Cardiac septum (tissue), 1 donor: ENCODE results near the gene ZNF24. TPM values are rescaled to one million over a fixed set of nuclear protein-coding genes. Genes with fewer than 3 reads are reported as not detected.
A peak's percentile ranks its signal among the peaks of the same experiment; 100 is the strongest.

Experiments
- DNase-seq: peaks from one replicate; pipeline ENCODE4 v3.0.0-alpha.2; 2020; ENCODE audit warnings: low spot score
- intact Hi-C: fragments of 100-400 bp; cut with DNase I; formaldehyde crosslinking; loops from one replicate; pipeline ENCODE4 v1.14.0; 2022
- total RNA-seq: library from RNA; stranded (reverse); fragmentation: NEBNext Ultra II Directional; extraction: Animal tissue kit (Norgen Biotek cat#: 25700); gene quantifications from one replicate; pipeline ENCODE4 v1.2.1, GENCODE V29; 2021
- donor health status: DM: no; HTN: no; CAD: no.

The ZNF24 gene
- total RNA-seq, 1 donor from 2014 or later = 44.2 TPM

DNA sequence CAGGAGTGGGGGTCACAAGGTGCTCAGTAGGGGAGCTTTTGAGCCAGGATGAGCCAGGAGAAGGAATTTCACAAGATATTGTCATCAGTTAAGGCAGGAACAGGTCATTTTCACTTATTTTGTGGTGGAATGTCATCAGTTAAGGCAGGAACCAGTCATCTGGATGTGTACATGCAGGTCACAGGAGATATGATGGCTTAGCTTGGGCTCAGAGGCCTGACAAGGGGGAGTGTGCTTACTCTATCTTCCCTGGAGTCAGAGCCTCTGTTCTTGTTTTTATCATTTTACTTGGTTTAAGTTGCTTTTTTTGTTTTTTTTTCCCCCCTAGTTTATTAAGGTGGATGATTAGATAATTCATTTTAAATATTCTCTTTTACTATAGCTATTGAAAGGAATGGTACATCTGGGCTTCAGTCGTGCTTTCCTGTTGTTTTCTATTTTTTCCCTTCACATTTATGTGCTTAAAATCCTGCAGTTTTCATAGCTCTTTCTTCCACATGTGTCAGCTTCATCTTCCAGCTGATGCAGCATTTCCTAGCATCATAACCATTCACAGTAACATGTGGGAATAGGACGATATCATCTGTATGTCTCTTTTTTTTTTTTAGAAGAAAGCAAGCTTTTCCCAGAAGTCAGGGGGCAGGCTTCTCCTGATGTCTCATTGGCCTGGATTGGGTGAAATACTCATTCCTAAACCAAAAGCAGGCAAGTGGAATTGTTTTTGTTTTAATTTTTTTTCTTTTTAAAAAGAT lies 17.5 kb upstream of the ZNF24 start:
- intact Hi-C loops = no loop called here
- DNase-seq = no peak

DNA sequence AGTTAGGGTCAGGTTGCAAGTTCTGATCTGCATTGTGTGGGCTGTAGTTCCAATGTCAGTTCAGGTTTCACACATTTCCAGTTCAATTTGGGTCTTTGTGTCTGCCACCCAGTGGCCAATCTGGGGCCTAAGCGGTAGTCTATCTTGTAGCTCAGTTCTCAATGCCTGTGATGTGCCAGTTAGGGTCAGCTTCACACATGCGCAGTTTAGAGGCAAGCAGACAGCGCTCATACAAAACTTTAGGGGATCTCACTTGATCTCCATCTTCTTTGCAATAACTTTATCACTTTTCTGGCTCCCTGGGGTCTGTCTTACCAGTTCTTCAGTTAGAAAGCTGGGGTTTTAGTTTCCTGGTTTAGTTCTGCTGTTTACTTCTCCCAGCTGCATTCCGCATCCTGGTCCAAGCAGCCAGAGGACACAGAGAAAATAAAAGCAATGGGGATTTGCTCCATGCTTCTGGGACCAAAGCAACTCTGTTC lies 11.0 kb upstream of the ZNF24 start:
- intact Hi-C loops = loop anchor here (10.0 kb wide), 1 partner anchor 330 kb away; no protein-coding TSS in a partner anchor

DNA sequence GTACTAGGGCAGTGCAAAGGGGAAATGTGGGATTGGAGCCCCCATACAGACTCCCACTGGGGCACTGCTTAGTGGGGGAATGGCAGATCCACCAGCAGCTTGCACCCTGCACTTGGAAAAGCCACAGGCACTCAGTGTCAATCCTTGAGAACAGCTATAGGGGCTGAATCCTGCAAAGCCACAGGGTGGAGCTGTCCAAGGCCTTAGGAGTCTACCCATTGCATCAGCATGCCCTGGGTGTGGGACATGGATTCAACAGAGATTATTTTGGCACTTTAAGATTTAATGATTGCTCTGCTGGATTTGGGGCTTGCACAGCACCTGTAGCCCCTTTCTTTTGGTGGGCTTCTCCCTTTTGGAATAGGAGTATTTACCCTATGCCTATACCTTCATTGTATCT lies 8.6 kb upstream of the ZNF24 start:
- intact Hi-C loops = loop anchor here (5.0 to 10.0 kb wide), 2 partner anchors 120 to 328 kb away; no protein-coding TSS in a partner anchor
- DNase-seq = no peak

More for the DNA sequence above, 11.0 kb upstream of the ZNF24 start:
- peak; percentile 80 for DNase-seq

DNA sequence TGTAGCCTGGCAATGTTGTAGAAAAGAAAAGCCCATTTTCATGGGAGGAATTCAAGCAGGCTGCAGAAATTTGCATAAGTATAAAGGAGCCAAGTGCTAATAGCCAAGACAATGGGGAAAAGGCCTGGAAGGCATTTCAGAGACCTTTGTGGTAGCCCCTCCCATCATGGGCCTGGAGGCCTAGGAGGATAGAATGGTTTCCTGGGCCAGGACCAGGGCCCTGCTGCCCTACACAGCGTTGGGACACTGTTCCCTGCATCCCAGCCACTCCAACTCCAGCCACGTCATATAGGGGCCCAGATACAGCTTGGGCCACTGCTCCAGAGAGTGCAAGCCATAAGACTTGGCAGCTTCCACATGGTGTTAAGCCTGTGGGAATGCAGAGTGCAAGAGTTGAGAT lies 8.1 kb upstream of the ZNF24 start:
- DNase-seq = no peak
- intact Hi-C loops = loop anchor here (5.0 to 10.0 kb wide), 2 partner anchors 120 to 327 kb away; no protein-coding TSS in a partner anchor

DNA sequence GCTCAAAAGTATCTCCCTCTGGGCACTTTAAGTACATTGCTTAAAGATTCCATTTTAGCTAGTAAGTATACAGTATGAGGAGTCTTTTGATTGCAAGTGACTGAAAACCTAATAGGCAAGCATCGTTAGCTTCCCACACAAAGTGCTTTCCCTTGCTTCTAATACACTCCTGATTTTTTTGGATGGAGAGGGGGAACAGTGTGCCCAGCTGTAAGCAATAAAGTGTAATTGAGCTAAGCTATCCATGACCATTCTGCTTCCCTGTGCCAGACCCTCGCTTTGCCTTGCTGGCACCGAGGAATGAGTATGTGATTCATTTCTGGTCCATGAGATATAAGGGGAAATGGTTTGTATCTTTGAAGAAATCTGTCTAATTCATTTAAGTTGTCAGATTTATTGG lies 3.8 kb upstream of the ZNF24 start:
- intact Hi-C loops = no loop called here
- DNase-seq = no peak

DNA sequence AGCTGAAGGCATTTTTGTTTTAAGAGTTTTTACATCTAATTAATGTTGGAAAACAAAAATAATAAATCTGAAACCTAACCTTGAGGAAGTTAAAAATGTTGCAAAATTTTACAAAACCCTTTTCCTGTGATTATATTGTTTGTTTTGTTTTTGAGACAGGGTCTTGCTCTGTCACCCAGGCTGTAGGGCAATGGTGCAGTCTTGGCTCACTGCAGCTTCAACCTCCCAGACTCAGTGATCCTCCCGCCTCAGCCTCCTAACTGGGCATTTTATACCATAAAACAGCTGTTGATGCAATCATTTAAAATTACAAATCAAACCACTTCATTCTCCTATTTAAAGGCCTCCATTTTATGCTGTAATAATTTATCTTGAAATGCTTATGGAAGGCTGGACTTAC lies 1.7 kb upstream of the ZNF24 start:
- intact Hi-C loops = loop anchor here (2.0 kb wide), 1 partner anchor 79 kb away; no protein-coding TSS in a partner anchor

DNA sequence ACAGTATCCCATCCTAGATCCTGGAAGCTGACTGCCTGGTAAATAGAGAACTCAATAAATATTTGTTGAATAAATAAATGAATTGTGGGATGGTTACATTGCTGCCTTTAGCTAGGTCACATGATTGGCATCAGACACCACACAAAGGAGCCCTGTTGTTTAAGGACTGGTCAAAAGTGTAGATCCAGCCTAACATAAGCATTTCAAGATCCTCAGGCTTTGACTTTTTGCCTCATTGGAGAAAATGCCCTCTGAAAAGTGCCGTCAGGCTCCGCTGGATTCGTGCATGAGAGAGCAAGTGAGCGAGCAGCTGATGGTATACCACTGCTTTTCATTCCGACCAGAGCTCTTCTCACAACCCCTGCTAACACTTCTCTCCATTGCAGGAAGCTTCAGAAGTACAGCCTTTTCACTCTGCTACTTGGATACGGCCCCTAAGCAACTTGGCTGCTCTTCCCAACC lies 1.3 kb upstream of the ZNF24 start:
- no peak for DNase-seq
- intact Hi-C loops = loop anchor here (2.0 kb wide), 1 partner anchor 79 kb away; no protein-coding TSS in a partner anchor

More for the DNA sequence above, 1.7 kb upstream of the ZNF24 start:
- DNase-seq = no peak

DNA sequence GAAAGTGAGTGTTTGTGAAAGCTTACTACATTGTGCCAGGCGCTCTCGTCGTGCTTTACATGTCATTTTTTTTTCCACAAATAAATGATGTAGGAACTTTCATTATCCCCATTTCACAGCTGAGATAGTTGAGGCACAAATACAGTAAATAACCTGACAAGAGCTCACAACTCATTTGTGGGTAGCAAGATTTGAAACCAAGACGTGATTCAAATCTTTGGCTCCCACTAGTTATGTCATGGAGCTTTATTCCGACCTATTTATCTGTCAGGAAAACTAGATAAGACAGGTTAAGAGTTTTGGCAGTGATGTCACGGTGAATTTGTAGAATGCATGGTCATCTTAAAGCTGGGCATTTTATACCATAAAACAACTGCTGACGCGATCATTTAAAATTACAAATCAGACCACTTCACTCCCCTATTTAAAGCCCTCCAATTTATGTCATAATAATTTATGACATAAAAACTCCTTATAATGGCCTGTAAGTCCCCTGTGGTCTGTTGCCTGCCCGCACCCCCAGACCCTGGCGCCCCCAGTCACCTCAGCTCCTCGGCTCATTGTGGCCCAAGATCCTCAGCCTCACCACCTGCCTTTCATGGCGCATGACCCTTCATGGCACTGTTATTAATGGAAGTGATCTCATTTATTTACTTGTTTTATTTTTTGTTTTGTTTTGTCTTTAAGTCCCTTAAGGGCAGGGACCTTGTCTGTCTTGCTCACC lies 678 bp upstream of the ZNF24 start:
- no peak for DNase-seq
- intact Hi-C loops = loop anchor here (2.0 to 5.0 kb wide), 3 partner anchors 53 to 103 kb away; partner anchors contain the start of genes ZNF397 and ZSCAN30

DNA sequence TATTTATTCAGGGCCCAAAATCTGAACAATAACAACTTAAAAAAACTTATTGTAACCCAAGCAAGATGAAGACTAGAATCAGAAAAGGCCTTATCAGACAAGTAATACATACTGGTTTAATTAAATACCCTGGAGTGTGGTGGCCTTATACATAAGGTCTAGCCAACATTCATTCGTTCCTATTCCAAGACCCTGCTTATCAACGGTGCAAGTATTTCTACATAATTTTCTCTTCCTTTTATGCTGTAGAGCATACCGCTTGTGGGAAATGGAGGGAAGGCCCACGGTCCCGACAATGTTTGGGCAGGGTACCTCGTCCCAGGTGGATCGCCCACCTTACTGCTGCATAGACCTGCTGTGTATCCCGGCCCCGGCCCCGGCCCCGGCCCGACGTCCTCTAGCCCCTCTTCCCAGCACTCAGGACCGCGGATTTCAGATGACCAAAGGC lies 708 bp downstream of the ZNF24 start:
- intact Hi-C loops = loop anchor here (5.0 kb wide), 2 partner anchors 51 to 101 kb away; partner anchors contain the start of genes ZNF397 and ZSCAN30
- DNase-seq = no peak

DNA sequence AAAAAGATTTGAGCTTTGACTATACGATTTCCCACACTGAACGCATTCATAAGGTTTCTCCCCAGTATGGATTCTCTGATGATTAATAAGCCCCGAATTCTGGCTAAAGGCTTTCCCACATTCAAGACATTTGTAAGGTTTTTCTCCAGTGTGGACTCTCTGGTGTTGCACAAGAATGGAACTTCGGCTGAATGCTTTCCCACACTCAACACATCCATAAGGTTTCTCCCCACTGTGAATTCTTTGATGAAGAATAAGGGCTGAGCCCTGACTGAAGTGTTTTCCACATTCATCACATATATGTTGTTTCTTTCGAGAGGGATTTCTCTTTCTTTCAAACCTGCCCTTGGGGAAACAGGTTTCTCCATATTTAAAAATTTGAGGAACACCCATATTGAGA lies 6.9 kb downstream of the ZNF24 start:
- intact Hi-C loops = no loop called here
- no peak for DNase-seq

DNA sequence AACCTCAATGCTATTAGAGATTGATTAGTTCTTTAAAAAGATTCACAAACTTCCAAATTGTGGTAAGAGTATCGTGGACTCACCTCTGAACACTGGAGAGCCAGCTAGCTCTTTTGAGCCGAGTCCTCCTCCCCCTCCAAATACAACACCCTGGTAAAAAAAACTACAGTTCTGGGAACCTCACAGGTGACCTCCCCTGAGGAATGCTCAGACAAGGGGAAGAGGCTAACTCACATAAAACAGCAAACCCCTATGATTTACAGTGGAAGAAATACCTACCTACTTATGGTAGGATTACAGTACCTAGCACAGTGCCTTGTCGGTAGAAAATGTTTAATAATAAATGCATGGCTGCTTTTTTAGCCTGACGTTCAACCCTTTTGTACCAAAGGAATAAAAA lies 8.4 kb downstream of the ZNF24 start:
- no peak for DNase-seq
- intact Hi-C loops = no loop called here

DNA sequence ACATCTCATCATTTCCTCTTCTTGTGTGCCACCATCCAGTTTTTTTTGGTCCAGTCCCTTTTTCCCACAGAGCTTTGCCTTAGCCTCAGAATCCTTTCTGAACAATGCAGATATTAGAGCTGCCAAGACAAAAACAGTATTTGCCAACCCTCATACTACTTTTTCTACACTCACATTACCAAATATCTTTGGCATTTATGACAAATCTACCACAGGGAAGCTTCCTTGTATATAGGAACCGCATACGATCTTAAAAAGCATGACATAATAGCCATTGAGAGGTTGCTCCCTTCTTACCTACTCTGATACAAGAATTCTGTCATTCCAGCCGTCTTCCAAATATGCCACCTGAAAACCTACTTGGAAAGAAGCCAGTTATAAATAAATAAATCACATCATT lies 9.4 kb downstream of the ZNF24 start:
- intact Hi-C loops = no loop called here
- no peak for DNase-seq

DNA sequence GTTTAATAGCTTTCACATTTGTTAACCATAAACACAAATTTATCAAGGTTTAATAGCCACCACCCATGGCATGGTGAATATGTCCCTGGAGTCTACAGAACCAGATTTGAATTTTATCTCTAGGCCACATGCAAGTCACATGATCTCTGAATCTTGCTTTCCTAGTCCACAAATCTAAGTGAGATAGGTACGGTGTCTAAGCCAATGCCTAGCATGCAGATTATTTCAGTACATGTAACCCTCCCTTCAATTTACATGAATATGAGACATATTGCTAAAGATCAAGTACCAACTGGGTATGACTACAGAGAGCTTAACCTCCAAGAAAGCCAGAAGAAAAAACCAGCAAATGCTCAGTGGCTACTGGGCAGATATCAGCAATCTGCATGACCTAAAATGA lies 10.0 kb downstream of the ZNF24 start:
- intact Hi-C loops = no loop called here
- DNase-seq = no peak

DNA sequence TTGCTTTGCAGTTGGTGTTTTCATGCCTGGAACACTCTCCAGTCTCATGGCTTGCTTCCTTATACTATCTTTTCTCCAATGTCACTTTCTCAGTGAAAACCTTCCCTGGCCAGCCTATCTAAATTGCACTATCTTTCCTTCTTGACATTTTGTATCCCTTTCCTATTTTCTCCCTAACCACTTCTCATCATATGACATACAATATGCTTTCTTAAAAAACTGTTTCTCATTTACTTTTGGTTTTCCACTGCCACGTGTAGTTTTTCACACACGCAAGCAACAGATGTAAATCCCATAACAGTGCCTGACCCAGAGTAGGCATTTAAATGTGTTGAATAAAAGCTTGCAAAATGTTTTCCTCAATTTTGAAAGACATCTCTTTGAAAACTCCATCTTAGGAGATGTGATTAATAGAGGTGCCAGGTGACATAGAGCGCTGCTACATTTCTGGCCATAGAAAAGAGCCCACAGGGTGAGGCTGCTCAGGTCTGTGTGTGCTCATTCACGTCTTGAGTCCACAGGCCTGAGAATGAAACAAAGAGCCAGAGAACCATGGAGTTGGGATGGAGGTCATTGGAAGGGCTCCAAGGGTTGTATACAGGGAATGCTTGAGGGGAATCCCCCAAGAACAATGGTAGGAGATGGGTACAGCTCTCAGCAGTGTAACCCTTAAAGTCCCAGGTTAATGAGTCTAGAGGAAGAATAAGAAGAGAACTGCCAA lies 12.7 kb downstream of the ZNF24 start:
- DNase-seq = no peak
- intact Hi-C loops = no loop called here

DNA sequence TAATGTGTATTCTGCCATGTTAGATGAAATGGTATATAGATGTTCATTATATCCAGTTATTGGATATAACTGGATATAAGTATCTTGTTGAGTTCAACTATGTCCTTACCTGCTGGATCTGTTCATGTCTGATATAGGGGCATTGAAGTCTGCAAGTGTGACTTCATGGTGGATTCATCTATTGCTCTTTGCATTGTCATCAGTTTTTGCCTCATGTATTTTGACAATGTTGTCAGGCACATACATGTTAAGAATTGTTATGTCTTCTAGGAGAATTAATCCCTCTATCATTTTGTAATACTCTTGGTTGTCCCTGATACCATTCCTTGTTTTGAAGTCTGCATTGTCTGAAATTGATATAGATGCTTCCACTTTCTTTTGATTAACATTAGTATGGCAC lies 15.4 kb downstream of the ZNF24 start:
- intact Hi-C loops = no loop called here
- no peak for DNase-seq

DNA sequence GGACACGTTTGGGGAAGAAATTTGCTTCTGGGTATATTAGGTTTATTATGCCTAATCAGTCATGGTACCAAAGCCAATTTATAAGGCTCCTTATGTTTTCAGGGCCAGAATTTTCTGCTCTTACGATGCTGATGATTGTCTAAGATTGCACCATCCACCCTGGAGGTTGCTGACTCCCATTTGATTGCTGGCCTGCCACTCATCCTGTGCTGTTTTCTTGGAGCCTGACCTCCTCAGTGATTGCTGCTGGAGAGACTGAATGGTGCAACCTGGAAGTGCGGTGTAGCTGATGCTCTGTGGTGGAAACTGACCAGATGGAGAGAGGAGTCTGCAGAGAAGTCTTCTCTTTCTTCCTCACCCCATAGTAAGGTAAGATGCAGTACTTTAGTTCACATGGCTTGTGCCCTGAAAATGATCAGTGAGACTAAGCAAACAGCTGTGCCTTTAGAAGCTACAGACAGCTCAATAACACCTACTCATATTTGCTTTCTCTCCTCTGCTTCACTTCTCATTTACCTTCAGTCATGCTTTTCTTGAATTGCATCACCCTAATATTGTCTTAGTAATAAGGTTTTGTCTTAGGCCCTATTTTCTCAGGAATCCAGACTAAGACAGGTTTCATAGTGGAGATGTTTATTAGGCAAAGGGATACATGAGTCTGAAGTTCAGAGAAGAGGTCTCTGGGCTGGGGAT lies 17.4 kb downstream of the ZNF24 start:
- intact Hi-C loops = no loop called here
- DNase-seq = no peak

DNA sequence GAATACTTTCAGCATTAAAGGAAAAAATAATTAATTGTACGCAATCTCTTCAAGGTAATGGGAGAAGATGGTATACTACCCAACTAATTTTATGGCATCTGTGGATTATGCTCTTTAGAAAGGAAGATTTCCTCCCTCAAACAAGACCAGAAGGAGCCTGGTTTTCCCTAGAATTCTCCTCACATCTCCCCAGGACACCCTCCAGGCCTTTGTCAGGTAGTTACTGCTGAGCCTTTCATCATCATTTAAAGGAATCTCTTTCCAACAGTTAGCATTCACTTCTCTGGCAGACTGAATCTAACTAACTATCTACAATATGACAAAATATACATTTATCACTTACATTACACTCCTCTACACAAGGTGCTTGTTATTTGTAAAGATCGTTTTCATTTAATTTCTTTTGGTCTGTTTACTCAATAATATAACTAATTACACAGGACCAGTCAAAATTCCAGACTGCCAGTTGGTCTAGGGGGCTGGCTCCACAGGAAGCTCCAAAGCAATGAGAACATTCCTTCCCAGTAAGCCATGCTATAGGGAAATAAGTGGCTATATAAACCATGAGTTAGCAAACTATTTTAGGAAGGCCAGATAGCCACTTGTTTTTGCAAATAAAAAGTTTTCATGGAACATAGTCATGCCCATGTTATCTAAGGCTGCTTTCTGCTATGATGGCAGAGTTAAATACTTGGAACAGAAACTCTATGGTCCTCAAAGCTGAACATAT lies 19.1 kb downstream of the ZNF24 start:
- DNase-seq = no peak
- intact Hi-C loops = no loop called here
